Measurements from ENCODE around the gene CBY1.

The CBY1 gene

GRCh38 chr22:38704654-38705234 lies 48.3 kb downstream of the CBY1 start:
- peak overlapping the region; percentile 76 for H3K27ac ChIP-seq (ENCODE audit: low read depth, low read length)
- H3K36me3 ChIP-seq (ENCODE audit: insufficient read depth, low read length) = peaks cover 6% of the 10 kb centered on the region
- H3K4me3 ChIP-seq (ENCODE audit: low read length) = peak overlapping the region; percentile 52
- no peaks in the 10 kb centered on the region for H3K9me3 ChIP-seq (ENCODE audit: insufficient read depth, low read depth, low read length)
- 32% methylated on average over 10 of the region's 10 CpGs for WGBS
- no peaks in the 10 kb centered on the region for H3K27me3 ChIP-seq (ENCODE audit: insufficient read depth, low read length)
- peak overlapping the region; percentile 63 for H3K9ac ChIP-seq (ENCODE audit: low read depth, low read length)
- peaks cover 27% of the 10 kb centered on the region for H3K4me1 ChIP-seq (ENCODE audit: insufficient read depth, low read length)

- Histone ChIP-seq H3K9ac (ENCODE audit: low read depth, low read length) (peak within 1 kb of the TSS; percentile 86), H3K4me3 (ENCODE audit: low read length) (peak within 1 kb of the TSS; percentile 89), H3K9me3 (ENCODE audit: insufficient read depth, low read depth, low read length) (no peaks in the 10 kb centered on the region), H3K4me1 (ENCODE audit: insufficient read depth, low read length) (peaks cover 26% of the 10 kb centered on the region), H3K36me3 (ENCODE audit: insufficient read depth, low read length) (peaks cover 14% of the 10 kb centered on the region), H3K27me3 (ENCODE audit: insufficient read depth, low read length) (no peaks in the 10 kb centered on the region), H3K27ac (ENCODE audit: low read depth, low read length) (peak within 1 kb of the TSS; percentile 87)
- under 1% methylated on average over 55 of the region's 55 CpGs for WGBS
These were observed 49.0 kb downstream of the CBY1 start, which contains the start of gene GTPBP1 for GRCh38 chr22:38705235-38706100. GTPBP1 (plus strand) TSS chr22:38705944; CDS start chr22:38705956, 12 bp downstream.

DNA sequence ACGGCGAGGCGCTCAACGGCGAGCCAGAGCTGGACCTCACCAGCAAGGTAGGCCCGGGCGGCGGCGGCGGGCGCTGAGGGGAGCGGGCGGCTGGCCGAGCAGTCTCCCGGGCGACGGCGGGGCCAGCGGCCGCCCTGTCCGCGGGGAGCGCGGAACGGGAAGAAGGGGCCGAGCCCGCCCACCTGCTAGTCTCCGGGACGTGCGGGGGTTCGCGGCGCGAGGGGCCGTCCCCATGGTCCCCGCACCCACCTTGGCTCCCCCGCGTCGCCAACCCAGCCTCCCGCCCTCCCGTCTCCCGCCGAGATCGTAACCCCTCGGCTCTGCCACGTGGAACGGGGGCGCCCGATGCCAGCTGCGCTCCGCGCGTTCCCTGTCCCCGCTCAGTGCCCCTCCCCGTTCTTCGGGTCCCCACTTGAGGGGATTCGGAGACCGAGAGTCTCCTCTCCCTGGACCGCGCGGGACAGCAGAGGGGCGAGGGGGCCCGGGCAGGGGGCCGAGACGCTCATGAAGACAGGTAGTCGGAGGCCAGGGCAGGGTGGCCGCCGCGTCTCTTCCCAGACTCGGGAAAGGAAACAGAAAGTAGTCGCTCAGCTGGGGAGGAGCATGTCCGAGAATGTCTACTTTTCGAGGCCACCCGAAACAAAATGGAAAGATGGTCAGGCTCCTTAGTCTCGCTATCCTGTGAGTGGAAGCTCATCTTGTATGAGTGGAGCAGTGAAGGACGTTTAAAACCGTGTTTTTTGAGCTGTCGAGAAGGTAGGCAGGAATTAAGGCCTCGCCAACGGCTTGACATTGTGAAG lies 49.9 kb downstream of the CBY1 start:
- peak overlapping the region; percentile 89 for H3K4me3 ChIP-seq (ENCODE audit: low read length)
- H3K4me1 ChIP-seq (ENCODE audit: insufficient read depth, low read length) = peaks cover 26% of the 10 kb centered on the region
- H3K9me3 ChIP-seq (ENCODE audit: insufficient read depth, low read depth, low read length) = no peaks in the 10 kb centered on the region
- no peaks in the 10 kb centered on the region for H3K27me3 ChIP-seq (ENCODE audit: insufficient read depth, low read length)
- WGBS = under 1% methylated on average over 80 of the region's 80 CpGs
- H3K27ac ChIP-seq (ENCODE audit: low read depth, low read length) = peak overlapping the region; percentile 87
- peaks cover 19% of the 10 kb centered on the region for H3K36me3 ChIP-seq (ENCODE audit: insufficient read depth, low read length)
- peak overlapping the region; percentile 86 for H3K9ac ChIP-seq (ENCODE audit: low read depth, low read length)

- H3K4me1 ChIP-seq (ENCODE audit: insufficient read depth, low read length) = peaks cover 26% of the 10 kb centered on the region
- peak overlapping the region; percentile 89 for H3K4me3 ChIP-seq (ENCODE audit: low read length)
- no peaks in the 10 kb centered on the region for H3K27me3 ChIP-seq (ENCODE audit: insufficient read depth, low read length)
- WGBS = 5% methylated on average over 1 of the region's 4 CpGs
- peak overlapping the region; percentile 86 for H3K9ac ChIP-seq (ENCODE audit: low read depth, low read length)
- peaks cover 19% of the 10 kb centered on the region for H3K36me3 ChIP-seq (ENCODE audit: insufficient read depth, low read length)
- no peaks in the 10 kb centered on the region for H3K9me3 ChIP-seq (ENCODE audit: insufficient read depth, low read depth, low read length)
- H3K27ac ChIP-seq (ENCODE audit: low read depth, low read length) = no peak overlapping the region
These were observed 50.4 kb downstream of the CBY1 start for GRCh38 chr22:38706901-38707195.

DNA sequence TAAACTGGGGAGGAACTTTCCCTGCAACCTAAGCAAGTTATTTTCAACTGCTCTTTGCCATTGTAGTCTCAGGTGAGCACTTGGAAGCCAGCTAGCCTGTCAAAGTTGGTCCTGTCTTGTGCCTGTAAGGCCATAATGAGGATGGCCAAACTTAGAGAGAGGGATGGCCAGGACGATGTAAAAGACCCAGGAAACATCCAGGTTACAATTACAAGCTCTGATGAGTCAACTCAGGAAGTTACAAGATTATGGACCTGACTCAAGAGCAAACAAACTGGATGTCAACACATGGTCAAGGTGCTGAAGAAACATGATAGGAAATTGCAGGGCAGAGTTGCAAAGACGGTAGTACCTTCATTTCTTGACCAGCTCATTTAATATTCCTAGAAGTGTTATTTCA lies 50.9 kb downstream of the CBY1 start:
- peak overlapping the region; percentile 86; the same call in 1 of the 2 replicates for H3K9ac ChIP-seq (ENCODE audit: low read depth, low read length)
- H3K36me3 ChIP-seq (ENCODE audit: insufficient read depth, low read length) = peaks cover 19% of the 10 kb centered on the region
- 48% methylated on average over 1 of the region's 2 CpGs for WGBS
- no peaks in the 10 kb centered on the region for H3K27me3 ChIP-seq (ENCODE audit: insufficient read depth, low read length)
- peak overlapping the region; percentile 89 for H3K4me3 ChIP-seq (ENCODE audit: low read length)
- no peak overlapping the region for H3K27ac ChIP-seq (ENCODE audit: low read depth, low read length)
- peaks cover 30% of the 10 kb centered on the region for H3K4me1 ChIP-seq (ENCODE audit: insufficient read depth, low read length)
- no peaks in the 10 kb centered on the region for H3K9me3 ChIP-seq (ENCODE audit: insufficient read depth, low read depth, low read length)

DNA sequence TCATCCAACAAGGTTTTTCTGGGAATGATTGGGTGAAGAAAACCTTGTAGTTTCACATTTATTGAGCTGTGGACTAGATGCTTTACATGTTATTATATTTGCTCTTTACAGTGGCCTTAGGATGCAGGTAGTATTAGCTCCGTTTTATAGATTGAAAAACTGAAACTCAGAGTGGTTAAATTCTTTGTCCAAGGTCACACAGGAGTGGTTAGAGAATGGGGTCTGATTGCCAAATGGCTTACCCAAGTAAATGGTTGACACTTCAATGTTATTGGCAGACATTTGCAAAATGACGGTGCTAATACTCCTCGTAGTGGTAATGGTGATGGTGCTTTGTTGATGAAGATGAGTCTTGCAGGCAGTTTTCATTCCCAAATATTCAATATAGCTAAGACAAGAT lies 51.5 kb downstream of the CBY1 start:
- H3K4me1 ChIP-seq (ENCODE audit: insufficient read depth, low read length) = peaks cover 36% of the 10 kb centered on the region
- no peaks in the 10 kb centered on the region for H3K27me3 ChIP-seq (ENCODE audit: insufficient read depth, low read length)
- 92% methylated on average over 3 of the region's 3 CpGs for WGBS
- H3K36me3 ChIP-seq (ENCODE audit: insufficient read depth, low read length) = peaks cover 19% of the 10 kb centered on the region
- H3K9me3 ChIP-seq (ENCODE audit: insufficient read depth, low read depth, low read length) = no peaks in the 10 kb centered on the region
- H3K4me3 ChIP-seq (ENCODE audit: low read length) = no peak overlapping the region
- no peak overlapping the region for H3K9ac ChIP-seq (ENCODE audit: low read depth, low read length)
- H3K27ac ChIP-seq (ENCODE audit: low read depth, low read length) = no peak overlapping the region

- H3K27ac ChIP-seq (ENCODE audit: low read depth, low read length) = no peak overlapping the region
- no peaks in the 10 kb centered on the region for H3K27me3 ChIP-seq (ENCODE audit: insufficient read depth, low read length)
- H3K4me3 ChIP-seq (ENCODE audit: low read length) = no peak overlapping the region
- no peak overlapping the region for H3K9ac ChIP-seq (ENCODE audit: low read depth, low read length)
- 86% methylated on average over 3 of the region's 3 CpGs for WGBS
- H3K9me3 ChIP-seq (ENCODE audit: insufficient read depth, low read depth, low read length) = no peaks in the 10 kb centered on the region
- peaks cover 42% of the 10 kb centered on the region for H3K4me1 ChIP-seq (ENCODE audit: insufficient read depth, low read length)
- H3K36me3 ChIP-seq (ENCODE audit: insufficient read depth, low read length) = peaks cover 19% of the 10 kb centered on the region
These were observed 52.9 kb downstream of the CBY1 start for GRCh38 chr22:38709306-38709705.

DNA sequence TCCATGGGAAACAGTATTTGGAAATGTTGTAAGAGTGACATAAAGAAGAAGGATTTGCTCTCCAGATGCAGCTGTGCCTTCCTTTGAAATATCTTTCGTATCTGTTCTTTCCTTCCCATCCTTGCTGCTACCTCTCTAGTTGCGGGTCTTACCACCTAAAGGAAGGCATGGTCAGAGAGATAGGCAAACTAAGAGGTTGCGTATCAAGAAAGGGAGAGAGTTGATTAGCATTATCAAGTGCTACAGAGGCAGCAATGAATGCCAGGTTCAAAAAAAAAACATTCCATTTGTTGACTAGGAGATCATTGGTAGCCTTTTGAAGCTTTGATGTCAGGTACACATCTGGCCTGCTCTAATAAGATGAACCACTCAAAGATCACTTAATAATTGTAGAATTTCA lies 53.9 kb downstream of the CBY1 start:
- H3K36me3 ChIP-seq (ENCODE audit: insufficient read depth, low read length) = peaks cover 23% of the 10 kb centered on the region
- WGBS = 94% methylated on average over 3 of the region's 3 CpGs
- H3K9me3 ChIP-seq (ENCODE audit: insufficient read depth, low read depth, low read length) = no peaks in the 10 kb centered on the region
- no peak overlapping the region for H3K9ac ChIP-seq (ENCODE audit: low read depth, low read length)
- H3K4me1 ChIP-seq (ENCODE audit: insufficient read depth, low read length) = peaks cover 36% of the 10 kb centered on the region
- H3K4me3 ChIP-seq (ENCODE audit: low read length) = no peak overlapping the region
- no peaks in the 10 kb centered on the region for H3K27me3 ChIP-seq (ENCODE audit: insufficient read depth, low read length)
- no peak overlapping the region for H3K27ac ChIP-seq (ENCODE audit: low read depth, low read length)

DNA sequence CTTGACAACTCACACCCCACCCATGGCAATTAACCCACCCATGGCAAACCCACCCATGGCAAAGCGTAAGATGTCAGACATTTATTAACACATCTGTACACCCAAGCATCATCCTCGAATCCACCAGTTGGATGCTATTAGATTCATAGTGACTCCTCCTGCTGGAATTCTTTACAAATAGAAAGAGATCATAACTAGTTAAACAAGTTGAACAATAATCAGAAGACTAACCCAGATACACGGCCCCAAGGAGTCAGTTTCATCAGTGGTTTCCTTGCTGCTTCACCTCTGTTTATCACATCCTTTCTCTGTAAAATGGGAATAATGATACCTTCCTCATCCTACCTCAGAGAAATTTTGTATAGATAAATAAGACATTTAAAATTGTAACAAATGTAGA lies 54.4 kb downstream of the CBY1 start:
- H3K4me3 ChIP-seq (ENCODE audit: low read length) = no peak overlapping the region
- no peaks in the 10 kb centered on the region for H3K27me3 ChIP-seq (ENCODE audit: insufficient read depth, low read length)
- H3K9me3 ChIP-seq (ENCODE audit: insufficient read depth, low read depth, low read length) = no peaks in the 10 kb centered on the region
- peaks cover 28% of the 10 kb centered on the region for H3K36me3 ChIP-seq (ENCODE audit: insufficient read depth, low read length)
- 97% methylated on average over 3 of the region's 3 CpGs for whole genome bisulfite sequencing
- no peak overlapping the region for H3K9ac ChIP-seq (ENCODE audit: low read depth, low read length)
- H3K4me1 ChIP-seq (ENCODE audit: insufficient read depth, low read length) = peaks cover 36% of the 10 kb centered on the region
- no peak overlapping the region for H3K27ac ChIP-seq (ENCODE audit: low read depth, low read length)

DNA sequence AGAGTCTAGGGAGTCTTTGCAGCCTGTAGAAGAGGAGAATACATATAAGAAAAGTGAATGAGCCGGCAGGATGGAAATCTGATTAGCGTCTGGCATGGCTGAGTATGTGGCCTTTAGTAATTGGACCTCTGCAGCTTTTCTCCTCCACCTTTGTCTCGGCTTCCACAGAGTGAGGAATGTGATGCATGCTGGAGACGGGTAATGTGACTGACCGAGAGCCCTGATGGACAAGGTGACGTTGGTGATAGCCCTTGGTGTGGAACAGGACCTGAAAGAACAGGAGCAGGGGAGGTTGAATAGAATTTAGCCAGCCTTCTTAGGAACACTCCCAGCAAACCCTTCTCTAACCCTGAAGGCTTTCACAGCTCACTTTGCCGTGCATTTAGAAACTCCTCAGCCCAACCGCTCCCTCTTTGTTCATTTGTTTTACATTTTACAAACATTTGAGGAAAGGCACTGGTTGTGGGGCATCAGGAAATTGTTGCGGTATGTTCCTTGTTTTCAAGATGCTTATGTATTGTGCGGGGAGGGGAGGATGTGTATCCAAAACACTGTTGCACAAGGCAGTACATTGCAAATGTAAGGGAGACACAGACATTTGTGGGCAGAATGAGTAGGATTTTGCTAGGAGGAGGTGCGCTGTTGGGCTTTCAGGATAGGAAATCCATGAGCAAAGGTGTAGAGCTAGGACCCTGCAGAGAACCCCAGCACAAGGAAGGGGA lies 56.2 kb downstream of the CBY1 start:
- 72% methylated on average over 11 of the region's 11 CpGs for WGBS
- no peak overlapping the region for H3K4me3 ChIP-seq (ENCODE audit: low read length)
- peak overlapping the region; percentile 8; the same call in 1 of the 2 replicates for H3K9ac ChIP-seq (ENCODE audit: low read depth, low read length)
- no peaks in the 10 kb centered on the region for H3K9me3 ChIP-seq (ENCODE audit: insufficient read depth, low read depth, low read length)
- H3K36me3 ChIP-seq (ENCODE audit: insufficient read depth, low read length) = peaks cover 46% of the 10 kb centered on the region
- H3K27ac ChIP-seq (ENCODE audit: low read depth, low read length) = peak overlapping the region; percentile 50
- H3K4me1 ChIP-seq (ENCODE audit: insufficient read depth, low read length) = peaks cover 25% of the 10 kb centered on the region
- no peaks in the 10 kb centered on the region for H3K27me3 ChIP-seq (ENCODE audit: insufficient read depth, low read length)

Data from HUES64 (cell line).